Measurements from ENCODE around the gene SMARCA1. TPM values are rescaled to one million over a fixed set of nuclear protein-coding genes. Genes with fewer than 3 reads are reported as not detected.

Gene SMARCA1
- total and polyA plus RNA-seq, 2 donors = 14.7 to 15.5 TPM

Other genes starting within 250 kb of the SMARCA1 start
- gene OCRL, start 16.8 kb upstream of the SMARCA1 start, total RNA-seq = 3.5 TPM
- 8.2 TPM for gene OCRL, start 16.8 kb upstream of the SMARCA1 start, polyA plus RNA-seq
- gene APLN, start 131.5 kb upstream of the SMARCA1 start, total RNA-seq = 0.90 TPM
- gene APLN, start 131.5 kb upstream of the SMARCA1 start, polyA plus RNA-seq = 0.32 TPM
- gene XPNPEP2, start 215.5 kb upstream of the SMARCA1 start, total RNA-seq = 0.90 TPM
- gene XPNPEP2, start 215.5 kb upstream of the SMARCA1 start, polyA plus RNA-seq = 0.62 TPM

Data from thymus (tissue), 2 donors.